CD4-positive, alpha-beta T cell treated with Interleukin-2 at 100 ng/mL for 4 hours (primary cell): ENCODE results near the gene SNAP23.
A peak's percentile ranks its signal among the peaks of the same experiment; 100 is the strongest.

Source experiments
- DNase-seq: peaks from one replicate; pipeline ENCODE4 v3.0.0-alpha.2; 2020; ENCODE audit warnings: low spot score

The SNAP23 gene

GRCh38 chr15:42495361-42496212 lies at the start of gene SNAP23:
Gene SNAP23, plus strand, starts transcription at chr15:42495634. Its CDS starts 16,213 bp downstream, at chr15:42511847.
- peak; percentile 81 for DNase-seq

DNA sequence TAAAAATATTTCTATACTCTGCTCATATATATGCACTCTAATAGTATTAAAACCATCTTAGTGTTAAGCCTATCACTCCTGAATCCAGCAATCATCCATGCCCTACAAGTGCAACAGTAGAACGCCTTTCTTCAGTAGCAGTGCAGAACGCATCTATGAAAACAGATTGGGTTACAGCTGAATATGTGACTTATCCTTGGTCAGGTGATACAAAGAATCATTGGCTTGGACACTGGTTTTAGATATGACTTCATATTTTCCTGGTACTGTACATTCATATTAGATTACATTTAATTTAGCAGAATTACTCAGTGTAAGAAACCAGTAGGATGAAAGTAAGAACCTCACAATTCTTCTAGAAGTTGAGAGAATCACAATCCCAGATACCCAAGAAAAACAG lies 47.8 kb upstream of the SNAP23 start:
- no peak for DNase-seq

DNA sequence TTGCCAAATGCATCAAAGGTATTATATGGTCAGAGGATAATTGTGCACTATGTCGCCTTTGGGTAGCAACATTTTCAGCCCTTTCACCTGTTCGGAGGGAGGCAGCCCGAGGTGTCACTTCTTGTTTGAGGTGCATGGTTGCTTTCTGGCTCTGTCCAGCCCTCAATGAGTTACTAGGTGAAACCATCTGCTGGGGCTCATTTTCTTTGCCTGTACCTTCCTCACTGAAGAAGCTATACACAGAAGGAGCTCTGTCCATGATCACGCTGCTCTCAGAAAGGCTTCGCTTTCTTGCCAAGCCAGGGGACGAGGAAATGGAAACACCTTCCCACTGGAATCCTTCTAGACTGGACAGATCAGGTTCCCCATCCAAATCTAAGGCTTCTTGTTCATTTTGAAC lies 47.2 kb upstream of the SNAP23 start:
- no peak for DNase-seq

GRCh38 chr15:42449770-42450424 lies 45.5 kb upstream of the SNAP23 start:
- no peak for DNase-seq

GRCh38 chr15:42450425-42450790 lies 45.0 kb upstream of the SNAP23 start:
- DNase-seq, result no peak

GRCh38 chr15:42453826-42454225 lies 41.6 kb upstream of the SNAP23 start:
- no peak for DNase-seq

DNA sequence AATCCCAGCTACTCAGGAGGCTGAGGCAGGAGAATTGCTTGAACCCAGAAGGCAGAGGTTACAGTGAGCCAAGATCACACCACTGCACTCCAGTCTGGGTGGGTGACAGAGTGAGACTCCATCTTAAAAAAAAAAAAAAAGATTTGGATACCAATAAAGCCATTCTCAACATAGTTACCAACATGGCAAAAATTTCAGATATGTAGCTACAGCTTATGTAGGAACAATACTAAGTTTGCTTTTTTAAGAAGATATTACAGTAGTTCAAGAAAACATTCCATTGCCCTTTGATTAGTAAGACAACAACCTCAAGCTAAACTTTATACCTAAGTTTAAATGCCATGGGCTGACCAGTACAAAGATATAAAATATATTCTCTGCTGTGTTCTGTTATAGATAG lies 38.9 kb upstream of the SNAP23 start:
- no peak for DNase-seq

DNA sequence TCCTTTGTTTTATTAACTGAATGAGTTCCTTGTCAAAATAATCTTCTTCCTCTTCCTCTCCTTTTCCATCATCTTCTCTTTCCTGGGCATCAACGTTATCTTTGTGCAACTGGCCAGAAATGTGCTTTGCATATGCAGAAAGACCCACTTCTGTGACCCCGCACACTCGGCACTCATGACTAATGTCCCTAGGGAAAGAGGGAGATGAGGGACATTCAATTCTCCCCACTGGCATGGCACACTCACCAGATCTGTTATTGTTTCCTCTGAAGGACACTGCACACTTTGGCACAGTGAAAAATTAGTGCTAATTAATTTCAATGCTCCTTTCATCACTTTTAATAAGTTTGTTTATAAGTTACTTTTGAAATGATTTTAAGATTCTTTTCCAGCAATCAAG lies 38.5 kb upstream of the SNAP23 start:
- no peak for DNase-seq

GRCh38 chr15:42457445-42458442 lies 37.7 kb upstream of the SNAP23 start:
- no peak for DNase-seq

GRCh38 chr15:42461261-42461660 lies 34.2 kb upstream of the SNAP23 start:
- DNase-seq, result no peak

- no peak for DNase-seq
Measured at GRCh38 chr15:42465520-42466259, 29.7 kb upstream of the SNAP23 start.

- DNase-seq, result no peak
Measured at GRCh38 chr15:42471002-42471401, 24.4 kb upstream of the SNAP23 start.

GRCh38 chr15:42474827-42475226 lies 20.6 kb upstream of the SNAP23 start:
- DNase-seq, result no peak

DNA sequence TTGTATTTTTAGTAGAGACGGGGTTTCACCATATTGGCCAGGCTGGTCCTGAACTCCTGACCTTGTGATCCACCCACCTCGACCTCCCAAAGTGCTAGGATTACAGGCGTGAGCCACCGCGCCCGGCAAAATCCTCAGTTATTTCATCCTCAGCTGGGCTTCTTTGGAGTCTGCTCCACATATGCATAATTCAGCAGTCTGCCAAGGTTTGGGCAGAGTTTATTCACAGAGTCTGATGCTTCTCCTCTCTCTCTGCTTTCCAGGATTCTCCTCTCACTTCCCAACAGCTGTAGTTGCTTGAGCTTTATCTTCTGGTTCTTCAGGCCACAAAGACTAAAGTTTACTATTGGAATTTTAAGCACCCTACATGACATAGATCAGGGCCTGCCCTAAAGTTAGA lies 12.7 kb upstream of the SNAP23 start:
- DNase-seq, result no peak

GRCh38 chr15:42483677-42484076 lies 11.8 kb upstream of the SNAP23 start:
- no peak for DNase-seq

- DNase-seq, result peak; percentile 5
Measured at GRCh38 chr15:42490291-42490670, 5.2 kb upstream of the SNAP23 start.

GRCh38 chr15:42490671-42491538 lies 4.5 kb upstream of the SNAP23 start, which contains the start of gene ZNF106:
Gene ZNF106, minus strand, starts transcription at chr15:42491141. Its CDS starts 18,852 bp downstream, at chr15:42472289.
- peak; percentile 93 for DNase-seq

DNA sequence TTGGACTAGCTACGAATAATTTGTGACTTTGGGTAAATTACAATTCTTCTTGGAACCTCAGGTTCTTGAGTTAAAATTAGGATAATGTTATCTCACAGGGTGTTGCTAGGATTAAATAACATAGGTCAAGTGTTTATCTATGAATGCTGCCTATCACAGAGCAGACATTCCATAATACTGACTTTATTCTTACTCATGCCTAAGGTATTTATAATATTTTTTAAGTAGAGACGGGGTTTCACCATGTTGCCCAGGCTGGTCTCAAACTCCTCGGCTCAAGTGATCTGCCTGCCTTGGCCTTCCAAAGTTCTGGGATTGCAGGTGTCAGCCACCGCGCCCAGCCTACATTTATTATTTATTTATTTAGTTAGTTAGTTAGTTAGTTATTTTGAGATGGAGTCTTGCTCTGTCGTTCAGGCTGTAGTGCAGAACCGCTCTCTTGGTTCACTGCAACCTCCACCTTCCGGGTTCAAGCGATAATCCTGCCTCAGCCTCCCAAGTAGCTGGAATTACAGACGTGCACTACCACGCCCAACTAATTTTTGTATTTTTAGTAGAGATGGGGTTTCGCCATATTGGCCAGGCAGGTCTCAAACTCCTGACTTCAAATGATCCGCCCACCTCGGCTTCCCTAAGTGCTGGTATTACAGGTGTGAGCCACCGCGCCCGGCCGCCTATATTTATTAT lies 3.8 kb upstream of the SNAP23 start:
- DNase-seq, result no peak

DNA sequence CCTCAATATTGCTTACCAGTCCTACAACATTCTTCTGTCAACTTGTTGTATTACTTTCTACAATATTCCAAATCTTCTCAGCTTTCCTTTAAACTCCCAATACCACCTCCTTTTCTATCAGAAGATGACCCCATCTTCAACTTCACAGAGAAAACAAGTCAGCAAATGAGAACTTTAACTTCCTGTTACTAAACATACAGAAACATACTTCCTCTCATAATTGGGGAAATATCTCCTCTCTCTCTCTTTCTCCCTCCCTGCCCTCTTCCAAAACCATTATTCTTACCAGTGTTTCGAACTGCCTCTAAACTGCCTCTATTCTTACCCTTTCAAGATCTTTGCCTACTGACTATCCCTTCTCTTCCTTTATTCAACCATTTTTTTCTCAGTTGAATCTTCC lies 1.8 kb upstream of the SNAP23 start:
- no peak for DNase-seq

GRCh38 chr15:42494998-42495360 lies 455 bp upstream of the SNAP23 start:
- DNase-seq, result peak; percentile 38
